Thyroid gland (tissue), 4 donors: ENCODE results near the gene ZNF518B. TPM values are rescaled to one million over a fixed set of nuclear protein-coding genes. Genes with fewer than 3 reads are reported as not detected.

Experiments
- DNase-seq, 2 donors: peaks; one replicate each; pipeline ENCODE4 v3.0.0-alpha.2; 2019
- H3K27ac ChIP-seq, 3 donors: fragments of 200-600 bp; sonication (generic); 1 replicate in 2 of 3; 2 replicates in 1 of 3; pipeline ENCODE4 v1.5.1; 2016 to 2019; ENCODE audit warnings: mild to moderate bottlenecking in 1 of 3, moderate library complexity in 1 of 3
- H3K27me3 ChIP-seq: fragments of 200-600 bp; sonication (generic); one replicate; pipeline ENCODE4 v1.5.1; 2019
- H3K36me3 ChIP-seq, 2 donors: fragments of 200-600 bp; sonication (generic); one replicate each; pipeline ENCODE4 v1.5.1; 2016 to 2019
- H3K4me1 ChIP-seq, 2 donors: fragments of 200-600 bp; sonication (generic); one replicate each; pipeline ENCODE4 v1.5.1; 2017 to 2019
- H3K4me3 ChIP-seq, 3 donors: fragments of 200-600 bp; sonication (generic); replicated peaks in 1 of 3; 1 replicate in 2 of 3; 2 replicates in 1 of 3; pipeline ENCODE4 v1.5.1; 2016; ENCODE audit warnings: mild to moderate bottlenecking in 1 of 3
- H3K9me3 ChIP-seq: fragments of 200-600 bp; sonication (generic); one replicate; pipeline ENCODE4 v1.5.1; 2017
- CTCF ChIP-seq, 6 experiments: fragments of 200-600 bp in 3 of 6; fragments of 450-650 bp in 3 of 6; sonication (generic) in 3 of 6; IDR thresholded peaks; one replicate each; pipeline ENCODE4 v1.5.1; 2016 to 2019; ENCODE audit warnings: antibody characterized with exemption in 6 of 6, mild to moderate bottlenecking in 2 of 6, inconsistent platforms in 1 of 6, moderate library complexity in 1 of 6
- POLR2A ChIP-seq, 2 donors: fragments of 450-650 bp; IDR thresholded peaks; one replicate each; pipeline ENCODE4 v1.6.1; 2017; ENCODE audit warnings: antibody characterized with exemption in 2 of 2, mild to moderate bottlenecking in 2 of 2, moderate library complexity in 1 of 2
- WGBS, 2 donors: methylation state at CpG; one replicate each; pipeline ENCODE4 v1.1.5; 2017; 5-methylcytosine and 5-hydroxymethylcytosine counted together
- intact Hi-C: fragments of 100-400 bp; cut with DNase I; formaldehyde crosslinking; loops from one replicate; pipeline ENCODE4 v1.15.1; 2023
- total RNA-seq, 4 donors: library from RNA; depleted of rRNA; stranded (reverse); fragments of >200 nt; gene quantifications; one replicate each; pipeline ENCODE4 v1.2.3, GENCODE V29; 2016

Gene ZNF518B
- total RNA-seq, 4 donors from 2014 or later, result 23.5 to 86.9 (median 32.5) TPM

GRCh38 chr4:10455133-10455532 is 2.1 kb downstream of the ZNF518B start:
- H3K9me3 ChIP-seq, result no peaks in the 10 kb centered on the region
- H3K27me3 ChIP-seq, result no peaks in the 10 kb centered on the region
- DNase-seq, result no peak
- WGBS, 2 donors, result 96 to 98% methylated on average over 2 of the region's 2 CpGs
- intact Hi-C loops, result no loop called here
- no peak overlapping the region for H3K4me3 ChIP-seq
- H3K4me1 ChIP-seq, result peaks cover 5 to 8% of the 10 kb centered on the region in 2 donors
- no peak for TF ChIP-seq POLR2A (IDR thresholded peaks at IDR 0.05)
- no peak for TF ChIP-seq CTCF (IDR thresholded peaks at IDR 0.05)
- H3K27ac ChIP-seq, result no peak overlapping the region
- peaks cover 0 to 10% of the 10 kb centered on the region in 2 donors for H3K36me3 ChIP-seq

GRCh38 chr4:10454726-10455125 is 2.5 kb downstream of the ZNF518B start:
- no peak overlapping the region for H3K4me3 ChIP-seq
- intact Hi-C loops, result no loop called here
- H3K27me3 ChIP-seq, result no peaks in the 10 kb centered on the region
- WGBS, 2 donors, result 84 to 87% methylated on average over 6 of the region's 6 CpGs
- H3K9me3 ChIP-seq, result no peaks in the 10 kb centered on the region
- DNase-seq, result no peak
- no peak for TF ChIP-seq POLR2A (IDR thresholded peaks at IDR 0.05)
- no peak overlapping the region for H3K27ac ChIP-seq
- H3K36me3 ChIP-seq, result peaks cover 0 to 10% of the 10 kb centered on the region in 2 donors
- H3K4me1 ChIP-seq, result peaks cover 5 to 8% of the 10 kb centered on the region in 2 donors

GRCh38 chr4:10454121-10454520 is 3.1 kb downstream of the ZNF518B start:
- Histone ChIP-seq H3K4me3 (no peak overlapping the region), H3K36me3 (peaks cover 0 to 10% of the 10 kb centered on the region in 2 donors), H3K4me1 (peaks cover 5 to 8% of the 10 kb centered on the region in 2 donors), H3K27me3 (no peaks in the 10 kb centered on the region), H3K9me3 (no peaks in the 10 kb centered on the region), H3K27ac (no peak overlapping the region)
- intact Hi-C loops, result no loop called here
- TF ChIP-seq CTCF (IDR thresholded peaks at IDR 0.05) (no peak), POLR2A (IDR thresholded peaks at IDR 0.05) (no peak)
- 90 to 92% methylated on average over 1 of the region's 1 CpG for WGBS, 2 donors
- no peak for DNase-seq

GRCh38 chr4:10448991-10449390 is 8.2 kb downstream of the ZNF518B start:
- Histone ChIP-seq H3K36me3 (peaks cover 14 to 25% of the 10 kb centered on the region in 2 donors), H3K9me3 (no peaks in the 10 kb centered on the region)
- 90 to 98% methylated on average over 5 of the region's 5 CpGs for WGBS, 2 donors

GRCh38 chr4:10442976-10443375 is 14.2 kb downstream of the ZNF518B start:
- intact Hi-C loops, result no loop called here
- peaks cover 14% of the 10 kb centered on the region in 2 donors for H3K36me3 ChIP-seq
- DNase-seq, result no peak
- no peak overlapping the region for H3K27ac ChIP-seq
- H3K4me1 ChIP-seq, result no peaks in the 10 kb centered on the region
- H3K4me3 ChIP-seq, result no peak overlapping the region
- no peak for TF ChIP-seq CTCF (IDR thresholded peaks at IDR 0.05)
- H3K9me3 ChIP-seq, result no peaks in the 10 kb centered on the region
- no peaks in the 10 kb centered on the region for H3K27me3 ChIP-seq
- 98 to 99% methylated on average over 5 of the region's 5 CpGs for WGBS, 2 donors

More at GRCh38 chr4:10448991-10449390, 8.2 kb downstream of the ZNF518B start:
- TF ChIP-seq POLR2A (IDR thresholded peaks at IDR 0.05) (no peak), CTCF (IDR thresholded peaks at IDR 0.05) (no peak)
- Histone ChIP-seq H3K4me3 (no peak overlapping the region), H3K27me3 (no peaks in the 10 kb centered on the region), H3K27ac (no peak overlapping the region), H3K4me1 (no peaks in the 10 kb centered on the region)
- intact Hi-C loops, result no loop called here
- DNase-seq, result no peak

GRCh38 chr4:10441512-10441911 is 15.7 kb downstream of the ZNF518B start:
- Histone ChIP-seq H3K9me3 (no peaks in the 10 kb centered on the region), H3K27ac (no peak overlapping the region), H3K4me1 (no peaks in the 10 kb centered on the region), H3K36me3 (peaks cover 11 to 14% of the 10 kb centered on the region in 2 donors), H3K4me3 (no peak overlapping the region), H3K27me3 (no peaks in the 10 kb centered on the region)
- TF ChIP-seq CTCF (IDR thresholded peaks at IDR 0.05), result no peak
- no peak for TF ChIP-seq POLR2A (IDR thresholded peaks at IDR 0.05)
- WGBS, 2 donors, result 90 to 92% methylated on average over 4 of the region's 4 CpGs
- intact Hi-C loops, result no loop called here
- no peak for DNase-seq
